WTC11 (cell line): ENCODE results near the gene FZD2. TPM values are rescaled to one million over a fixed set of nuclear protein-coding genes. Genes with fewer than 3 reads are reported as not detected.

ENCODE experiments used
- CREM ChIP-seq: sonication (generic); formaldehyde crosslinking; IDR thresholded peaks from 2 replicates; pipeline ENCODE4 v1.8.1; 2022; ENCODE audit warnings: mild to moderate bottlenecking, missing genetic modification reagents, moderate library complexity
- EMX1 ChIP-seq: fragments of 250-450 bp; sonication (Bioruptor Pico); IDR thresholded peaks from 2 replicates; pipeline ENCODE4 v1.8.0; 2021; ENCODE audit warnings: mild to moderate bottlenecking
- FOXP1 ChIP-seq: sonication (generic); formaldehyde crosslinking; IDR thresholded peaks from 2 replicates; pipeline ENCODE4 v1.8.0; 2022; ENCODE audit warnings: missing genetic modification reagents, mild to moderate bottlenecking, moderate library complexity, borderline replicate concordance
- IRF2 ChIP-seq: sonication (generic); formaldehyde crosslinking; IDR thresholded peaks from 2 replicates; pipeline ENCODE4 v1.8.0; 2022; ENCODE audit warnings: low read depth, missing genetic modification reagents, borderline replicate concordance
- NFYB ChIP-seq: sonication (generic); formaldehyde crosslinking; conservative IDR thresholded peaks from 2 replicates; pipeline ENCODE4 v1.8.0; 2022; ENCODE audit warnings: low read depth, missing genetic modification reagents
- PRRX2 ChIP-seq: fragments of 250-450 bp; sonication (Bioruptor Pico); IDR thresholded peaks from 2 replicates; pipeline ENCODE4 v1.8.0; 2021; ENCODE audit warnings: mild to moderate bottlenecking
- TEAD4 ChIP-seq: sonication (generic); formaldehyde crosslinking; IDR thresholded peaks from 2 replicates; pipeline ENCODE4 v1.8.0; 2022; ENCODE audit warnings: mild to moderate bottlenecking, missing genetic modification reagents
- TP53 ChIP-seq: sonication (generic); formaldehyde crosslinking; IDR thresholded peaks from 2 replicates; pipeline ENCODE4 v1.8.1; 2023; ENCODE audit warnings: mild to moderate bottlenecking, missing genetic modification reagents
- ZBTB21 ChIP-seq: sonication (generic); formaldehyde crosslinking; IDR thresholded peaks from 2 replicates; pipeline ENCODE4 v1.8.1; 2023; ENCODE audit warnings: mild to moderate bottlenecking, missing genetic modification reagents, borderline replicate concordance
- ZNF317 ChIP-seq: sonication (generic); formaldehyde crosslinking; IDR thresholded peaks from 2 replicates; pipeline ENCODE4 v1.8.1; 2023; ENCODE audit warnings: low read depth, mild to moderate bottlenecking, moderate library complexity, missing genetic modification reagents, borderline replicate concordance
- total RNA-seq: library from RNA; stranded (reverse); gene quantifications from 3 replicates; pipeline ENCODE4 v1.2.3, GENCODE V29; 2021
- TF ChIP-seq, protein P1 (sequence below): fragments of 250-450 bp; sonication (Bioruptor Pico); IDR thresholded peaks from 2 replicates; pipeline ENCODE4 v1.9.0; 2021; ENCODE audit warnings: mild to moderate bottlenecking
- TF ChIP-seq, protein P2 (sequence below): sonication (generic); formaldehyde crosslinking; IDR thresholded peaks from 2 replicates; pipeline ENCODE4 v1.8.1; 2022; ENCODE audit warnings: low read depth, missing genetic modification reagents, borderline replicate concordance
- TF ChIP-seq, protein P3 (sequence below): fragments of 200-600 bp; IDR thresholded peaks from 2 replicates; pipeline ENCODE4 v1.8.0; 2022; ENCODE audit warnings: antibody characterized with exemption
- TF ChIP-seq, protein P4 (sequence below): sonication (generic); formaldehyde crosslinking; IDR thresholded peaks from 2 replicates; pipeline ENCODE4 v1.8.1; 2023; ENCODE audit warnings: mild to moderate bottlenecking, missing genetic modification reagents, moderate library complexity
- TF ChIP-seq, protein P5 (sequence below): fragments of 250-450 bp; sonication (Bioruptor Pico); conservative IDR thresholded peaks from 2 replicates; pipeline ENCODE4 v1.9.0; 2021; ENCODE audit warnings: mild to moderate bottlenecking
- TF ChIP-seq, protein P6 (sequence below): sonication (generic); formaldehyde crosslinking; IDR thresholded peaks from 2 replicates; pipeline ENCODE4 v1.8.1; 2022; ENCODE audit warnings: low read depth, mild to moderate bottlenecking, moderate library complexity, missing genetic modification reagents, borderline replicate concordance
- TF ChIP-seq, protein P7 (sequence below): sonication (generic); formaldehyde crosslinking; IDR thresholded peaks from 2 replicates; pipeline ENCODE4 v1.8.0; 2022; ENCODE audit warnings: mild to moderate bottlenecking, missing genetic modification reagents
- TF ChIP-seq, protein P8 (sequence below): sonication (generic); formaldehyde crosslinking; IDR thresholded peaks from 2 replicates; pipeline ENCODE4 v1.8.0; 2023; ENCODE audit warnings: mild to moderate bottlenecking, missing genetic modification reagents
- TF ChIP-seq, protein P9 (sequence below): sonication (generic); formaldehyde crosslinking; IDR thresholded peaks from 2 replicates; pipeline ENCODE4 v1.8.1; 2023; ENCODE audit warnings: mild to moderate bottlenecking, moderate library complexity, missing genetic modification reagents

FZD2 gene
- total RNA-seq, 1 experiment from 2014 or later: 42.8 TPM

DNA sequence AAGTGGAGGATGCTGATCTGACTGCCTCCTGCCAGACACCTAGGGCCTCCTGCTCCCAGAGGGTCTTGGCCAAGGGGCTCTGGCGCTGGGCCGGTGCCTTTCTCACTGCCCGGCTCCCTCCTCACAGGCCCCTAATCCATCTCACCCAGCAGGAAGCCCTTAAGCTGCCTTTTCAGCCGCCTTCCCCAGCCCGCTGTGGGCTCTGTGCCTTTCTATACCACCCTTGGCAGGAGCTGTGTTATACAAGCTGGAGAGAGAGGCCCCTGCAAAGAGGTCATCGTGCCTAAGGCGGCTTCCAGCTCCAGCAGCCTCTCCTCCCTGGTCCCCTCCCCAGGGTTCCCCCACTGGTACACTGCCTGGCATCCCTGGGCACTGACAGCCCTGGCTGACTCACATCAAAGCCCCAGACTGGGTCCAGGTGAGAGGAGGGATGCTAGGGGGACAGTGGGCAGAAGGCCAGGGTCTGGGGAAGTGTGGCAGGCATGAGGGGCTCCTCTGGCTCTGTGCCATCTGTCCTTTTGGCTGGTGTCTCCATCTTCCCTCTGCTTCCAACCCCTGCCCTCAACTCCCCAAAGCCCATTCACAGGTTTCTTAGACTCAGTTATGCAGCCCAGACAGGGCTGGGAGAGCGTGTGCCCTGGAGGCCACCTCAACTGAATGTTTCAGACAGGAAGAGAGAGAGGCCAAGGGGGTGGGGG lies 15.3 kb upstream of the FZD2 start (continued):
- TF ChIP-seq, protein P1, sequence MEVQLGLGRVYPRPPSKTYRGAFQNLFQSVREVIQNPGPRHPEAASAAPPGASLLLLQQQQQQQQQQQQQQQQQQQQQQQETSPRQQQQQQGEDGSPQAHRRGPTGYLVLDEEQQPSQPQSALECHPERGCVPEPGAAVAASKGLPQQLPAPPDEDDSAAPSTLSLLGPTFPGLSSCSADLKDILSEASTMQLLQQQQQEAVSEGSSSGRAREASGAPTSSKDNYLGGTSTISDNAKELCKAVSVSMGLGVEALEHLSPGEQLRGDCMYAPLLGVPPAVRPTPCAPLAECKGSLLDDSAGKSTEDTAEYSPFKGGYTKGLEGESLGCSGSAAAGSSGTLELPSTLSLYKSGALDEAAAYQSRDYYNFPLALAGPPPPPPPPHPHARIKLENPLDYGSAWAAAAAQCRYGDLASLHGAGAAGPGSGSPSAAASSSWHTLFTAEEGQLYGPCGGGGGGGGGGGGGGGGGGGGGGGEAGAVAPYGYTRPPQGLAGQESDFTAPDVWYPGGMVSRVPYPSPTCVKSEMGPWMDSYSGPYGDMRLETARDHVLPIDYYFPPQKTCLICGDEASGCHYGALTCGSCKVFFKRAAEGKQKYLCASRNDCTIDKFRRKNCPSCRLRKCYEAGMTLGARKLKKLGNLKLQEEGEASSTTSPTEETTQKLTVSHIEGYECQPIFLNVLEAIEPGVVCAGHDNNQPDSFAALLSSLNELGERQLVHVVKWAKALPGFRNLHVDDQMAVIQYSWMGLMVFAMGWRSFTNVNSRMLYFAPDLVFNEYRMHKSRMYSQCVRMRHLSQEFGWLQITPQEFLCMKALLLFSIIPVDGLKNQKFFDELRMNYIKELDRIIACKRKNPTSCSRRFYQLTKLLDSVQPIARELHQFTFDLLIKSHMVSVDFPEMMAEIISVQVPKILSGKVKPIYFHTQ (CRISPR knock-in tag): no peak
- TF ChIP-seq ZNF317 (CRISPR knock-in tag): no peak
- TF ChIP-seq ZBTB21: no peak
- TF ChIP-seq, protein P2, sequence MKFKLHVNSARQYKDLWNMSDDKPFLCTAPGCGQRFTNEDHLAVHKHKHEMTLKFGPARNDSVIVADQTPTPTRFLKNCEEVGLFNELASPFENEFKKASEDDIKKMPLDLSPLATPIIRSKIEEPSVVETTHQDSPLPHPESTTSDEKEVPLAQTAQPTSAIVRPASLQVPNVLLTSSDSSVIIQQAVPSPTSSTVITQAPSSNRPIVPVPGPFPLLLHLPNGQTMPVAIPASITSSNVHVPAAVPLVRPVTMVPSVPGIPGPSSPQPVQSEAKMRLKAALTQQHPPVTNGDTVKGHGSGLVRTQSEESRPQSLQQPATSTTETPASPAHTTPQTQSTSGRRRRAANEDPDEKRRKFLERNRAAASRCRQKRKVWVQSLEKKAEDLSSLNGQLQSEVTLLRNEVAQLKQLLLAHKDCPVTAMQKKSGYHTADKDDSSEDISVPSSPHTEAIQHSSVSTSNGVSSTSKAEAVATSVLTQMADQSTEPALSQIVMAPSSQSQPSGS (CRISPR knock-in tag): no peak
- TF ChIP-seq, protein P3, sequence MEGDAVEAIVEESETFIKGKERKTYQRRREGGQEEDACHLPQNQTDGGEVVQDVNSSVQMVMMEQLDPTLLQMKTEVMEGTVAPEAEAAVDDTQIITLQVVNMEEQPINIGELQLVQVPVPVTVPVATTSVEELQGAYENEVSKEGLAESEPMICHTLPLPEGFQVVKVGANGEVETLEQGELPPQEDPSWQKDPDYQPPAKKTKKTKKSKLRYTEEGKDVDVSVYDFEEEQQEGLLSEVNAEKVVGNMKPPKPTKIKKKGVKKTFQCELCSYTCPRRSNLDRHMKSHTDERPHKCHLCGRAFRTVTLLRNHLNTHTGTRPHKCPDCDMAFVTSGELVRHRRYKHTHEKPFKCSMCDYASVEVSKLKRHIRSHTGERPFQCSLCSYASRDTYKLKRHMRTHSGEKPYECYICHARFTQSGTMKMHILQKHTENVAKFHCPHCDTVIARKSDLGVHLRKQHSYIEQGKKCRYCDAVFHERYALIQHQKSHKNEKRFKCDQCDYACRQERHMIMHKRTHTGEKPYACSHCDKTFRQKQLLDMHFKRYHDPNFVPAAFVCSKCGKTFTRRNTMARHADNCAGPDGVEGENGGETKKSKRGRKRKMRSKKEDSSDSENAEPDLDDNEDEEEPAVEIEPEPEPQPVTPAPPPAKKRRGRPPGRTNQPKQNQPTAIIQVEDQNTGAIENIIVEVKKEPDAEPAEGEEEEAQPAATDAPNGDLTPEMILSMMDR: no peak
- TF ChIP-seq, protein P4, sequence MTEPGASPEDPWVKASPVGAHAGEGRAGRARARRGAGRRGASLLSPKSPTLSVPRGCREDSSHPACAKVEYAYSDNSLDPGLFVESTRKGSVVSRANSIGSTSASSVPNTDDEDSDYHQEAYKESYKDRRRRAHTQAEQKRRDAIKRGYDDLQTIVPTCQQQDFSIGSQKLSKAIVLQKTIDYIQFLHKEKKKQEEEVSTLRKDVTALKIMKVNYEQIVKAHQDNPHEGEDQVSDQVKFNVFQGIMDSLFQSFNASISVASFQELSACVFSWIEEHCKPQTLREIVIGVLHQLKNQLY (CRISPR knock-in tag): no peak
- TF ChIP-seq, protein P5, sequence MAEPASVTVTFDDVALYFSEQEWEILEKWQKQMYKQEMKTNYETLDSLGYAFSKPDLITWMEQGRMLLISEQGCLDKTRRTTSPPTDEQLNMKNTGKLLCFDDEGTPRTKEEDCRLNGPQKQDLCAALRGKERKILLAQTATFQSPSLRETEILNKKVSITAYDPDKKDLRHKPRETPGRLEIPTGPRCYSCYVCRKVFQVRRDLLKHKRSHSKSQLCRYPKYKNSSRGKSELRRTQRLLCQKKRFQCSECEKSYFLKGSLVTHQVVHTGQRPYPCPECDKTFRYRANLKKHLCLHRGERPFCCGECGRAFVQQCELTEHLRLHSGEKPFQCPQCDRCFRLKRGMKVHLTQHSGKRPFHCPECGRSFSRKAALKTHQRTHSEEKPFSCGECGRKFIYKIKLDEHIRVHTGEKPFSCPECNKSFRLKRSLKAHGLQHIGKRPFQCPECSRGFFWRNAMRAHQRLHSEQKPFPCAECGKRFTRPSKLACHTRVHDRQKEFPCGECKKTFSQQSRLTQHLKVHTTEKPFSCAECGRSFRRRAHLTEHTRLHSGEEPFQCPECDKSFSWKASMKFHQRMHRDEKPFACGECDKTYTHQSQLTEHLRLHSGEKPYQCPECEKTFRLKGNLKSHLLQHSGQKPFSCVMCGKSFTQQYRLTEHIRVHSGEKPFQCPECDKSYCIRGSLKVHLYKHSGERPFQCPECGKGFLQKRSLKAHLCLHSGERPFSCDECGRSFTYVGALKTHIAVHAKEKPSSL (CRISPR knock-in tag): no peak
- TF ChIP-seq FOXP1: peak; percentile 55; the same call in 1 of the 2 replicates
- TF ChIP-seq CREM (CRISPR knock-in tag): 0 out of 2 replicates have a peak, but pooled peaks have one; percentile 24
- TF ChIP-seq NFYB: no peak
- TF ChIP-seq EMX1 (CRISPR knock-in tag): no peak
- TF ChIP-seq, protein P6, sequence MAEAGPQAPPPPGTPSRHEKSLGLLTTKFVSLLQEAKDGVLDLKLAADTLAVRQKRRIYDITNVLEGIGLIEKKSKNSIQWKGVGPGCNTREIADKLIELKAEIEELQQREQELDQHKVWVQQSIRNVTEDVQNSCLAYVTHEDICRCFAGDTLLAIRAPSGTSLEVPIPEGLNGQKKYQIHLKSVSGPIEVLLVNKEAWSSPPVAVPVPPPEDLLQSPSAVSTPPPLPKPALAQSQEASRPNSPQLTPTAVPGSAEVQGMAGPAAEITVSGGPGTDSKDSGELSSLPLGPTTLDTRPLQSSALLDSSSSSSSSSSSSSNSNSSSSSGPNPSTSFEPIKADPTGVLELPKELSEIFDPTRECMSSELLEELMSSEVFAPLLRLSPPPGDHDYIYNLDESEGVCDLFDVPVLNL (CRISPR knock-in tag): no peak
- no peak for TF ChIP-seq TEAD4
- TF ChIP-seq, protein P7, sequence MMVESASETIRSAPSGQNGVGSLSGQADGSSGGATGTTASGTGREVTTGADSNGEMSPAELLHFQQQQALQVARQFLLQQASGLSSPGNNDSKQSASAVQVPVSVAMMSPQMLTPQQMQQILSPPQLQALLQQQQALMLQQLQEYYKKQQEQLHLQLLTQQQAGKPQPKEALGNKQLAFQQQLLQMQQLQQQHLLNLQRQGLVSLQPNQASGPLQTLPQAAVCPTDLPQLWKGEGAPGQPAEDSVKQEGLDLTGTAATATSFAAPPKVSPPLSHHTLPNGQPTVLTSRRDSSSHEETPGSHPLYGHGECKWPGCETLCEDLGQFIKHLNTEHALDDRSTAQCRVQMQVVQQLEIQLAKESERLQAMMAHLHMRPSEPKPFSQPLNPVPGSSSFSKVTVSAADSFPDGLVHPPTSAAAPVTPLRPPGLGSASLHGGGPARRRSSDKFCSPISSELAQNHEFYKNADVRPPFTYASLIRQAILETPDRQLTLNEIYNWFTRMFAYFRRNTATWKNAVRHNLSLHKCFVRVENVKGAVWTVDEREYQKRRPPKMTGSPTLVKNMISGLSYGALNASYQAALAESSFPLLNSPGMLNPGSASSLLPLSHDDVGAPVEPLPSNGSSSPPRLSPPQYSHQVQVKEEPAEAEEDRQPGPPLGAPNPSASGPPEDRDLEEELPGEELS (CRISPR knock-in tag): no peak
- TF ChIP-seq, protein P8, sequence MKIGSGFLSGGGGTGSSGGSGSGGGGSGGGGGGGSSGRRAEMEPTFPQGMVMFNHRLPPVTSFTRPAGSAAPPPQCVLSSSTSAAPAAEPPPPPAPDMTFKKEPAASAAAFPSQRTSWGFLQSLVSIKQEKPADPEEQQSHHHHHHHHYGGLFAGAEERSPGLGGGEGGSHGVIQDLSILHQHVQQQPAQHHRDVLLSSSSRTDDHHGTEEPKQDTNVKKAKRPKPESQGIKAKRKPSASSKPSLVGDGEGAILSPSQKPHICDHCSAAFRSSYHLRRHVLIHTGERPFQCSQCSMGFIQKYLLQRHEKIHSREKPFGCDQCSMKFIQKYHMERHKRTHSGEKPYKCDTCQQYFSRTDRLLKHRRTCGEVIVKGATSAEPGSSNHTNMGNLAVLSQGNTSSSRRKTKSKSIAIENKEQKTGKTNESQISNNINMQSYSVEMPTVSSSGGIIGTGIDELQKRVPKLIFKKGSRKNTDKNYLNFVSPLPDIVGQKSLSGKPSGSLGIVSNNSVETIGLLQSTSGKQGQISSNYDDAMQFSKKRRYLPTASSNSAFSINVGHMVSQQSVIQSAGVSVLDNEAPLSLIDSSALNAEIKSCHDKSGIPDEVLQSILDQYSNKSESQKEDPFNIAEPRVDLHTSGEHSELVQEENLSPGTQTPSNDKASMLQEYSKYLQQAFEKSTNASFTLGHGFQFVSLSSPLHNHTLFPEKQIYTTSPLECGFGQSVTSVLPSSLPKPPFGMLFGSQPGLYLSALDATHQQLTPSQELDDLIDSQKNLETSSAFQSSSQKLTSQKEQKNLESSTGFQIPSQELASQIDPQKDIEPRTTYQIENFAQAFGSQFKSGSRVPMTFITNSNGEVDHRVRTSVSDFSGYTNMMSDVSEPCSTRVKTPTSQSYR (CRISPR knock-in tag): no peak; the same call in 1 of the 2 replicates
- no peak for TF ChIP-seq TP53 (CRISPR knock-in tag)
- TF ChIP-seq PRRX2 (CRISPR knock-in tag): no peak
- TF ChIP-seq IRF2 (CRISPR knock-in tag): no peak
- TF ChIP-seq, protein P9, sequence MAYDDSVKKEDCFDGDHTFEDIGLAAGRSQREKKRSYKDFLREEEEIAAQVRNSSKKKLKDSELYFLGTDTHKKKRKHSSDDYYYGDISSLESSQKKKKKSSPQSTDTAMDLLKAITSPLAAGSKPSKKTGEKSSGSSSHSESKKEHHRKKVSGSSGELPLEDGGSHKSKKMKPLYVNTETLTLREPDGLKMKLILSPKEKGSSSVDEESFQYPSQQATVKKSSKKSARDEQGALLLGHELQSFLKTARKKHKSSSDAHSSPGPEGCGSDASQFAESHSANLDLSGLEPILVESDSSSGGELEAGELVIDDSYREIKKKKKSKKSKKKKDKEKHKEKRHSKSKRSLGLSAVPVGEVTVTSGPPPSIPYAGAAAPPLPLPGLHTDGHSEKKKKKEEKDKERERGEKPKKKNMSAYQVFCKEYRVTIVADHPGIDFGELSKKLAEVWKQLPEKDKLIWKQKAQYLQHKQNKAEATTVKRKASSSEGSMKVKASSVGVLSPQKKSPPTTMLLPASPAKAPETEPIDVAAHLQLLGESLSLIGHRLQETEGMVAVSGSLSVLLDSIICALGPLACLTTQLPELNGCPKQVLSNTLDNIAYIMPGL (CRISPR knock-in tag): no peak
